ENCODE measurements around the gene NCS1. TPM values are rescaled to one million over a fixed set of nuclear protein-coding genes. Genes with fewer than 3 reads are reported as not detected.

NCS1 gene
- total and polyA plus RNA-seq, 5 donors: 9.3 to 46.9 (median 18.1) TPM

DNA sequence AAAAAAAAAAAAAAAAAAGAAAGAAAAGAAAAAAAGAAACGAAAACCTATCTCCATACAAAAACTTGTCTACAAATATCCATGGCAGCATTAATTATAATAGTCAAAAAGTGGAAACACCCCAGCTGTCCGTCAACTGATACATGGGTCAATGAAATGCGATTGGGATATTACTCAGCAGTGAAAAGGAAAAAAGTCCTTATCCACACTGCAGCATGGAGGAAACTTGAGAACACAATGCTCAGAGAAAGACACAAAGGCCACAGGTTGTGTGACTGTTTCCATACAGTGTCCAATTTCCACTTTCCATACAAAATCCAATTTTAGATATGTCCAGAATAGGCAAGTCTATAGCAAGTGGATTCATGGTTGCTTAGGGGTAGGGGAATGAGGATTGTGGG lies 24.3 kb upstream of the NCS1 start:
- no peaks in the 10 kb centered on the region for H3K4me1 ChIP-seq (ENCODE audit: control insufficient read depth, insufficient read depth, low read length)

DNA sequence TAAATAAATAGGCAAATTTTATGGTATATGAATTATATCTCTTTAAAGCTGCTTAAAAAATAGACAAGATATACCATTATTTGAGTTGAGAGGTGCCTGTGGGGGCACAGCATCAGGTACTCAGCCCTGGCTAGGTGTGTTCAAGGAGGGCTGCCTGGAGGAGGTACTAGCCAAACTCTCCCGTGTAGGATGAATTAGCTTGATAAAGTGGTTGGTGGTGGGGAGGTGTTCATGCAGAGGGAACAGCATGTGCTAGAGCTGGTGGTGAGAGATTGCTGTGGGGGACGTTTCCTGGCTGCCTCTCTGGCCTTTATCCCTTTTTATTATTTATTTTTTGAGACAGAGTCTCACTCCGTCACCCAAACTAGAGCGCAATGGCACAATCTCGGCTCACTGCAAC lies 23.2 kb upstream of the NCS1 start:
- no peak for ATAC-seq
- Histone ChIP-seq H3K27me3 (ENCODE audit: control insufficient read depth, insufficient read depth) (no peaks in the 10 kb centered on the region), H3K9me3 (ENCODE audit: control insufficient read depth, low read length) (no peaks in the 10 kb centered on the region), H3K4me3 (ENCODE audit: low read length) (no peak overlapping the region), H3K4me1 (ENCODE audit: control insufficient read depth, insufficient read depth, low read length) (no peaks in the 10 kb centered on the region), H3K27ac (ENCODE audit: low read length) (no peak overlapping the region)
- 86% methylated on average over 5 of the region's 5 CpGs for WGBS
- DNase-seq: no peak
- intact Hi-C loops (cut with DNase I): no loop called here

More for the DNA sequence above, 24.3 kb upstream of the NCS1 start:
- Histone ChIP-seq H3K27ac (ENCODE audit: low read length) (no peak overlapping the region), H3K9me3 (ENCODE audit: control insufficient read depth, low read length) (no peaks in the 10 kb centered on the region), H3K4me3 (ENCODE audit: low read length) (no peak overlapping the region), H3K27me3 (ENCODE audit: control insufficient read depth, insufficient read depth) (no peaks in the 10 kb centered on the region)
- DNase-seq (no peak), ATAC-seq (no peak)
- 96% methylated on average over 3 of the region's 3 CpGs for WGBS
- intact Hi-C loops (cut with DNase I): no loop called here

DNA sequence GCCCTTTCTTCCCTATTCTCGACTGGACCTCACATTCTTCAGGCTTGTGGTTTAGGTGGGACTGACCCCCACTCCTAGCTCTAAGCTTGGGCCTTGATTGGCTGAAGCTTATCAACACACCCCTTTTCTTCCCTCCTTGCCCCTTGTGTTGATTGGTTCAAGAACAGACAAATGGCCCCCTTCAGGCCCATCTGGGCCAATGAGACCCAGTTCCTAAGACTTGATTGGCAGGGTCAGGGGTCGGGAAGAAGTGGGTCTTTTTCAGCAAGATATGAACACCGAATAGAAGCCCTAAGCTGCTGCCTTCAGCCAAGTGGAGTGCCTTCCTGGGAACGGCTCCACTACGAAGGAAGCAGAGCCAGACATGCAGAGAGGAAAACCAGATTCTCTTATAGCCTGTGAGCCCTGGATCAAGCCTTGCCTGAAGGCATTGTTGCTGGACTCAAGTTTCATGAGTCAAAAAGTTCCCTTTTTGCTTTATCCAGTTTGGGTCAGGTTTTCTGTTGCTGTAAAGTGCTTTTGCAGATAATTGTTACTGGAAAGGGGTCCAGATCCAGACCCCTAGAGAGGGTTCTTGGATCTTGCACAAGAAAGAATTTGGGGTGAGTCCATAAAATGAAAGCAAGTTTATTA lies 22.4 kb upstream of the NCS1 start:
- no peak overlapping the region for H3K27ac ChIP-seq (ENCODE audit: low read length)
- no peaks in the 10 kb centered on the region for H3K4me1 ChIP-seq (ENCODE audit: control insufficient read depth, insufficient read depth, low read length)
- WGBS: 86% methylated on average over 5 of the region's 5 CpGs
- no peaks in the 10 kb centered on the region for H3K27me3 ChIP-seq (ENCODE audit: control insufficient read depth, insufficient read depth)
- ATAC-seq: no peak
- no peak overlapping the region for H3K4me3 ChIP-seq (ENCODE audit: low read length)
- H3K9me3 ChIP-seq (ENCODE audit: control insufficient read depth, low read length): no peaks in the 10 kb centered on the region
- DNase-seq: no peak
- intact Hi-C loops (cut with DNase I): no loop called here

DNA sequence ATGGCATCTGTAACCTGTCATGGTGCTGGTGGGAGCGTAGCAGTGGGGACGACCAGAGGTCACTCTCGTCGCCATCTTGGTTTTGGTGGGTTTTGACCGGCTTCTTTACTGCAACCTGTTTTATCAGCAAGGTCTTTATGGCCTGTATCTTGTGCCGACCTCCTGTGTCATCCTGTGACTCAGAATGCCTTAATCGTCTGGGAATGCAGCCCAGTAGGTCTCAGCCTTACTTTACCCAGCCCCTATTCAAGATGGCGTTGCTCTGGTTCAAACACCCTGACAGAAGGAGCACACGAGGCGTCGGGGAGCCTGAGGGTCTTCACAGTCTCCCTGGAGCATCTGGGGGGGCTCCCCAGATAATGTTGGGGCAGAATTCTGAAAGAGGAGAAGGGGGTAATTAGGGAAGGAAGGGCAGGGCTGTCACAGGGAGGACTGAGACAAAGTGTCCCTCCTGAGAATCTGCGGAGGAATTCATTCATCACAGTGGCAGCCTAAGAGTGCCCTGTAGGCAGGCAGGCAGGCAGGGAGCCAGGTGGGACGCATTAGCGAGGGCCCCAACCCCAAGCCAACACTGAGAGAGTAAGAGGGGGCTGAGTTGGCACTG lies 21.3 kb upstream of the NCS1 start:
- ATAC-seq (no peak), DNase-seq (no peak)
- no peak overlapping the region for H3K4me3 ChIP-seq (ENCODE audit: low read length)
- no peaks in the 10 kb centered on the region for H3K4me1 ChIP-seq (ENCODE audit: control insufficient read depth, insufficient read depth, low read length)
- WGBS: 80% methylated on average over 14 of the region's 14 CpGs
- intact Hi-C loops (cut with DNase I): no loop called here
- H3K27me3 ChIP-seq (ENCODE audit: control insufficient read depth, insufficient read depth): no peaks in the 10 kb centered on the region
- H3K9me3 ChIP-seq (ENCODE audit: control insufficient read depth, low read length): no peaks in the 10 kb centered on the region
- no peak overlapping the region for H3K27ac ChIP-seq (ENCODE audit: low read length)

DNA sequence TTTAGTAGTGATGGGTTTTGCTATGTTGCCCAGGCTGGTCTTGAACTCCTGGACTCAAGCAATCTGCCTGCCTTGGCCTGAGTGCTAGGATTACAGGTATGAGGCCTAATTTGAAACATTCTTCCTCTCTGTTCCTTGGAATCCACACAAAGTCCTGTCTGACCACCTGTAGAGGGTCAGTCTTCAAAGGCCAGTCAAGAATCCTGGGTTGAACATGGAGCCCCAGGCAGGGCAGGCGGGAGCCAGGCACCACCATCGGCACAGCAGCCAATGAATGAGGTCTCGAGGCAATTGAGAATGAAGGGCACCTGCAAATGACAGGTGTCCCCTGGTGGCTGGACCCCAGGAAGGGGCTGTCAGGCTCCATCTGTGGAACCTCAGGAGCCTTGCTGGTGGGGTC lies 17.4 kb upstream of the NCS1 start:
- 89% methylated on average over 3 of the region's 3 CpGs for WGBS
- no peaks in the 10 kb centered on the region for H3K9me3 ChIP-seq (ENCODE audit: control insufficient read depth, low read length)
- no peaks in the 10 kb centered on the region for H3K4me1 ChIP-seq (ENCODE audit: control insufficient read depth, insufficient read depth, low read length)
- no peaks in the 10 kb centered on the region for H3K27me3 ChIP-seq (ENCODE audit: control insufficient read depth, insufficient read depth)
- intact Hi-C loops (cut with DNase I): no loop called here
- no peak overlapping the region for H3K4me3 ChIP-seq (ENCODE audit: low read length)
- DNase-seq: no peak
- no peak overlapping the region for H3K27ac ChIP-seq (ENCODE audit: low read length)
- no peak for ATAC-seq

DNA sequence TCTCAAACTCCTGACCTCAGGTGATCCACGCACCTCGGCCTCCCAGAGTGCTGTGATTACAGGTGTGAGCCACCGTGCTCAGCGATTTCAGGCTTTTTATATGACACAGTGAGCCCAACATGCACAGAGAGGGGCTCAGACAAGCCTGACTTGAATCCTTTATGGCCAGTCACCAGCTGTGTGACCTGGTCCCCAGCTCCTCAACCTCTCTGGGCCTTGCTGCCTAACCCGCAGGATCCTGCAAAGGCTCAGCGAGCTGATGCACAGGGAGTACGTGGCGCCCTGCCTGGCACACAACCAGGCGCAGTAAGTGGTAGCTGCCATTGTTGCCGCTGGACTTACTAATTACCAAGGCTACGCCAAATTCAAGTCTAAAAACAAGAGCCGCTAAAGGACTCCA lies 16.6 kb upstream of the NCS1 start:
- Histone ChIP-seq H3K4me1 (ENCODE audit: control insufficient read depth, insufficient read depth, low read length) (no peaks in the 10 kb centered on the region), H3K9me3 (ENCODE audit: control insufficient read depth, low read length) (no peaks in the 10 kb centered on the region), H3K27me3 (ENCODE audit: control insufficient read depth, insufficient read depth) (no peaks in the 10 kb centered on the region), H3K27ac (ENCODE audit: low read length) (no peak overlapping the region), H3K4me3 (ENCODE audit: low read length) (no peak overlapping the region)
- 86% methylated on average over 12 of the region's 12 CpGs for WGBS
- DNase-seq (no peak), ATAC-seq (no peak)
- intact Hi-C loops (cut with DNase I): no loop called here

DNA sequence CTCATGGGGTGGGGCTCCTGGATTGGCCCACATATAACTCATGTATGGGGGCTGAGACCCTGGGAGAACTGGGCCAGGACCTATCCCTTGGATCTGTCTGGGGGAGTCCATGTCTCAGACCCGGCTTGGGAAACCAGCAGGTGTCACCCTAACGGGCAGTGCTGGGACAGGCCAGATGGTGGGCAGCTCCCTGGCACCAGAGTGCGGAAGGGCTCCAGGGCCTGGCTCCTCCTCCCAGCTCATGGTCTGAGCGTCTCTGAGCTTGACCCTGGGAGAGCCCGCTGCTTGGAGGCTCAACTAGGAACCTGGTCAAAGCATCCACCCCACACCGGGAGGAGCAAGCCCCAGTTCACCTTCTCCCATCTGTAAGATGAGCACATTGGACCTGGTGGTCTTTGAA lies 15.5 kb upstream of the NCS1 start:
- DNase-seq (peak in 2 of 3 donors; percentile 40 to 59), ATAC-seq (peak; percentile 65 to 75)
- Histone ChIP-seq H3K27ac (ENCODE audit: low read length) (no peak overlapping the region), H3K27me3 (ENCODE audit: control insufficient read depth, insufficient read depth) (no peaks in the 10 kb centered on the region), H3K4me3 (ENCODE audit: low read length) (no peak overlapping the region), H3K4me1 (ENCODE audit: control insufficient read depth, insufficient read depth, low read length) (no peaks in the 10 kb centered on the region), H3K9me3 (ENCODE audit: control insufficient read depth, low read length) (no peaks in the 10 kb centered on the region)
- intact Hi-C loops (cut with DNase I): no loop called here
- 45% methylated on average over 6 of the region's 6 CpGs for WGBS

DNA sequence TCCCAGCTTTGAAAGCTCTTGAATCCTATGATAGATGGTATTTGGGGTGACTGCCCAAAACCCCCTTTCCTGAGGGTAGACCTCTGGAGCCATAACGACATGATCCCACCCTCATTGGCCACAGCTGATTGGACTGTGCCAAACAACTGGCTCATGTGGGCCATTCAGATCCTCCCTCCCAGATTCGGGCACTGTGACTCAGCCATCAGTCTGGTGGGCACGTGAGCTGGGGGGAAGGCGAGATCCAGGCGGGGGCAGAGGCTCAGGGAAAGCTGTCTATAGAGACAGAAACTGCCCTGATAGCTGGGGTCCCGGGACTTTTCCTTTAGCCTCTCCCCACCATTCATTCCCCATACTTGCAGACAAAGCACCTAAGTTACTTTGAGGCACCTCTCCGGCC lies 15.1 kb upstream of the NCS1 start:
- H3K4me3 ChIP-seq (ENCODE audit: low read length): no peak overlapping the region
- 74% methylated on average over 7 of the region's 7 CpGs for WGBS
- ATAC-seq: no peak
- no peaks in the 10 kb centered on the region for H3K27me3 ChIP-seq (ENCODE audit: control insufficient read depth, insufficient read depth)
- no peak overlapping the region for H3K27ac ChIP-seq (ENCODE audit: low read length)
- no peaks in the 10 kb centered on the region for H3K9me3 ChIP-seq (ENCODE audit: control insufficient read depth, low read length)
- no peak for DNase-seq
- no peaks in the 10 kb centered on the region for H3K4me1 ChIP-seq (ENCODE audit: control insufficient read depth, insufficient read depth, low read length)
- intact Hi-C loops (cut with DNase I): no loop called here

DNA sequence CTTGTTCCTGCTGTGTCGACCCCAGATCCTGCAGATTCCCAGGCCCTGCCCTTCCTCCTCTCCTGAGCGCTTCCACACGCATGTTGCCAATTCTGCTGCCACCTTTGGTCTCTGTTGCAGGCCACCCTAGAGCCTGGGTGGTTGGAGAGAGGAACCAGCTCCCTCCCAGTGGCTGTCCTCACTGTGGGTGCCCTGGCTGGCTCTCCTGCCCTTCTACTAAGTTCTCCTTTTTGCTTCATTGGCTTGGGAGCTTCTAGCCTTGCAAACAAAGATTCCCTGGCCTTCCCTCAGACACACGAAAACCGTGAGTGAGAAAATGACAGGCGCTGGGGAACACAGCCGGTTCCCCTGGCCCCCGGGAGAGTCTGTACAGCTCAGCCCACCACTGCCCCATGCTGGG lies 14.2 kb upstream of the NCS1 start:
- Histone ChIP-seq H3K4me1 (ENCODE audit: control insufficient read depth, insufficient read depth, low read length) (no peaks in the 10 kb centered on the region), H3K27ac (ENCODE audit: low read length) (no peak overlapping the region), H3K9me3 (ENCODE audit: control insufficient read depth, low read length) (no peaks in the 10 kb centered on the region), H3K27me3 (ENCODE audit: control insufficient read depth, insufficient read depth) (no peaks in the 10 kb centered on the region), H3K4me3 (ENCODE audit: low read length) (no peak overlapping the region)
- intact Hi-C loops (cut with DNase I): no loop called here
- DNase-seq (no peak), ATAC-seq (no peak)
- 84% methylated on average over 8 of the region's 8 CpGs for WGBS

DNA sequence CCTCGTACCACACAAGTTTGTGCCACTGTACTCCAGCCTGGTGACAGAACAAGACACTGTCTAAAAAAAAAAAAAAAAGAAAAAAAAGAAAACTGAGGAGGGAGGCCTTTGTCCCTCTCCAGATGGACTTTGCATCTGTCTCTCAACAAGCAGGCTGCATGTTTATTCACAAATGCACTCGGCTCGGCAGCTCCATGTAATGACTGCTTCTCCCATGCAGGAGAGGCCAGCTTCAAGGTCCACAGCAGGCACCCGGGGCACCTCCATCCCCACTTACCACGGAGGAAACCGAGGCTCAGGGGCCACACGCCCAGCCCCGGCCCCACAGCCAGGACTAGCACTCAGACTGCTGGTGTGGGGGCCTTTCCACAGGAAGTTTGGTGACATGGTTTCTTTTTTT lies 13.1 kb upstream of the NCS1 start:
- Histone ChIP-seq H3K27me3 (ENCODE audit: control insufficient read depth, insufficient read depth) (no peaks in the 10 kb centered on the region), H3K9me3 (ENCODE audit: control insufficient read depth, low read length) (no peaks in the 10 kb centered on the region), H3K27ac (ENCODE audit: low read length) (no peak overlapping the region), H3K4me1 (ENCODE audit: control insufficient read depth, insufficient read depth, low read length) (no peaks in the 10 kb centered on the region), H3K4me3 (ENCODE audit: low read length) (no peak overlapping the region)
- intact Hi-C loops (cut with DNase I): no loop called here
- no peak for ATAC-seq
- WGBS: 80% methylated on average over 8 of the region's 8 CpGs
- DNase-seq: no peak

DNA sequence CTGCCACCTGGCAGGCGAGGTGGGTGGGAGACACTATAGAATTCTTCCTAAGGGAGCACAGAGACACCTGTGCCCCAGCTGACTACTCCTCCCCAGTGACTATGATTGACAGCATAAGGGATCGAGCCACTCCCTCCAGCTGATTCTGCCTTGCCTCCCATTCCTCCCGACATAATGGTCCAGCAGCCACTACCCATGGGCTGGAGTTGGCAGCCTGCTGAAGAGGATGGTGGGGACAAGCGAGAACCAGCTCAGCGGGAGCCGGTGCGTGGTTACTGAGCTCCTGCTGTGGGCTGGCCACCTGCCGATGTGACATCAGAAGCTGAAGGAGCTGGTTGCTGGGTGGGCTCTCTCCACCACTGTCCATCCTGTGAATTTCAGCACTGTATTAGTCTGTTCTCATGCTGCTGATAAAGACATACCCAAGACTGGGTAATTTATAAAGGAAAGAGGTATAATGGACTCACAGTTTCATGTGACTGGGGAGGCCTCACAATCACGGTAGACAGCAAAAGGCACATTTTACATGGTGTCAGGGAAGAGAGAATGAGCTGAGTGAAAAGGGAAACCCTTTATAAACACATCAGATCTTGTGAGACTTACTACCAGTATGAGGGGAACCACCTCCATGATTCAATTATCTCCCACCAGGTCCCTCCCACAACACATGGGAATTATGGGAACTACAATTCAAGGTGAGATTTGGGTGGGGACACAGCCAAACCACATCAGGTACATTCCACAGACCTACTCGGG lies 12.1 kb upstream of the NCS1 start:
- Histone ChIP-seq H3K27me3 (ENCODE audit: control insufficient read depth, insufficient read depth) (no peaks in the 10 kb centered on the region), H3K4me1 (ENCODE audit: control insufficient read depth, insufficient read depth, low read length) (no peaks in the 10 kb centered on the region), H3K9me3 (ENCODE audit: control insufficient read depth, low read length) (no peaks in the 10 kb centered on the region), H3K27ac (ENCODE audit: low read length) (no peak overlapping the region), H3K4me3 (ENCODE audit: low read length) (no peak overlapping the region)
- WGBS: 84% methylated on average over 10 of the region's 10 CpGs
- intact Hi-C loops (cut with DNase I): no loop called here
- no peak for ATAC-seq
- no peak for DNase-seq

Measured in right cardiac atrium (tissue), 5 donors.